Pons (tissue), 1 donor: ENCODE data around the gene TPM3.
"Not testable (repeated sequence)": the region's sequence is repeated elsewhere in the genome, so short reads cannot be mapped to it uniquely, and the experiment has no call there.

Experiments used
- DNase-seq: peaks from one replicate; pipeline ENCODE4 v3.0.0-alpha.2; 2016; ENCODE audit warnings: low spot score

TPM3 gene

GRCh38 chr1:154166207-154166606 is 25.7 kb downstream of the TPM3 start:
- no peak for DNase-seq

GRCh38 chr1:154159554-154159953 is 32.3 kb downstream of the TPM3 start:
- DNase-seq, result no peak

GRCh38 chr1:154158307-154159125 is 33.4 kb downstream of the TPM3 start:
- DNase-seq, result no peak

- DNase-seq, result no peak
Observed at GRCh38 chr1:154157520-154158306, 34.2 kb downstream of the TPM3 start.

- no peak for DNase-seq
Observed at GRCh38 chr1:154155251-154155650, 36.6 kb downstream of the TPM3 start.

GRCh38 chr1:154154534-154155191 is 37.2 kb downstream of the TPM3 start, which contains the start of gene NUP210L:
Gene NUP210L (minus strand): TSS chr1:154155073.
- no peak for DNase-seq

- no peak for DNase-seq
Observed at GRCh38 chr1:154154053-154154452, 37.8 kb downstream of the TPM3 start.

- DNase-seq, result no peak
Observed at GRCh38 chr1:154151311-154151710, 40.6 kb downstream of the TPM3 start.

- DNase-seq, result no peak
Observed at GRCh38 chr1:154148807-154149206, 43.1 kb downstream of the TPM3 start.

GRCh38 chr1:154147505-154147904 is 44.4 kb downstream of the TPM3 start:
- not testable (repeated sequence) for DNase-seq

GRCh38 chr1:154145986-154146385 is 45.9 kb downstream of the TPM3 start:
- DNase-seq, result no peak

GRCh38 chr1:154142358-154142757 is 49.5 kb downstream of the TPM3 start:
- no peak for DNase-seq

GRCh38 chr1:154141240-154141639 is 50.7 kb downstream of the TPM3 start:
- no peak for DNase-seq

- DNase-seq, result no peak
Observed at GRCh38 chr1:154137888-154138287, 54.0 kb downstream of the TPM3 start.

GRCh38 chr1:154133256-154133655 is 58.6 kb downstream of the TPM3 start:
- no peak for DNase-seq

- DNase-seq, result no peak
Observed at GRCh38 chr1:154129391-154129970, 62.4 kb downstream of the TPM3 start.

GRCh38 chr1:154123205-154123604 is 68.7 kb downstream of the TPM3 start:
- DNase-seq, result not testable (repeated sequence)

GRCh38 chr1:154117642-154118041 is 74.3 kb downstream of the TPM3 start:
- DNase-seq, result no peak

GRCh38 chr1:154115180-154115579 is 76.7 kb downstream of the TPM3 start:
- DNase-seq, result no peak
